CD14-positive monocyte (primary cell): ENCODE measurements around the gene EGFLAM. TPM values are rescaled to one million over a fixed set of nuclear protein-coding genes. Genes with fewer than 3 reads are reported as not detected.

Experiments
- DNase-seq, 3 donors: peaks; one replicate each; pipeline ENCODE4 v3.0.0-alpha.2; 2011 to 2022
- H2AFZ ChIP-seq: 2 replicates; pipeline ENCODE4 v1.6.0; 2012; ENCODE audit warnings: mild to moderate bottlenecking, low read depth, low read length, inconsistent platforms; ENCODE audit not compliant: insufficient read depth, poor library complexity, severe bottlenecking
- H3K27ac ChIP-seq, 2 donors: 1 replicate in 1 of 2; 2 replicates in 1 of 2; pipeline ENCODE4 v1.5.1; 2012 to 2013; ENCODE audit warnings: low read length in 2 of 2, control low read depth in 1 of 2, inconsistent platforms in 1 of 2, low read depth in 1 of 2, mild to moderate bottlenecking in 1 of 2
- H3K27me3 ChIP-seq, 2 donors: one replicate each; pipeline versions ENCODE4 v1.6.0 to v1.6.1; 2011 to 2013; ENCODE audit warnings: low read length in 2 of 2; ENCODE audit not compliant: control insufficient read depth in 2 of 2, insufficient read depth in 2 of 2
- H3K36me3 ChIP-seq, 2 donors: replicated peaks in 1 of 2; 1 replicate in 1 of 2; 2 replicates in 1 of 2; pipeline versions ENCODE4 v1.5.1 to v1.6.1; 2012 to 2013; ENCODE audit warnings: low read length in 2 of 2, control low read depth in 1 of 2, inconsistent platforms in 1 of 2, mild to moderate bottlenecking in 1 of 2; ENCODE audit not compliant: insufficient read depth in 2 of 2, control insufficient read depth in 1 of 2
- H3K4me1 ChIP-seq, 2 donors: 1 replicate in 1 of 2; 2 replicates in 1 of 2; pipeline versions ENCODE4 v1.5.1 to v1.6.1; 2012 to 2013; ENCODE audit warnings: low read length in 2 of 2, control low read depth in 1 of 2, inconsistent platforms in 1 of 2, mild to moderate bottlenecking in 1 of 2, moderate library complexity in 1 of 2; ENCODE audit not compliant: insufficient read depth in 2 of 2, control insufficient read depth in 1 of 2
- H3K4me2 ChIP-seq: replicated peaks from 2 replicates; pipeline ENCODE3; 2012; ENCODE audit warnings: low read length, moderate library complexity, mild to moderate bottlenecking; ENCODE audit not compliant: poor library complexity, severe bottlenecking; ENCODE audit errors: extremely low read depth
- H3K4me3 ChIP-seq, 3 experiments: fragments of 200-600 bp in 1 of 3; sonication (generic) in 1 of 3; replicated peaks in 1 of 3; 1 replicate in 2 of 3; 2 replicates in 1 of 3; pipeline ENCODE4 v1.5.1; 2011 to 2013; ENCODE audit warnings: low read length in 3 of 3, mild to moderate bottlenecking in 3 of 3, control low read depth in 2 of 3, low read depth in 2 of 3, inconsistent platforms in 1 of 3, moderate library complexity in 1 of 3
- H3K79me2 ChIP-seq: 2 replicates; pipeline ENCODE4 v1.6.0; 2012; ENCODE audit warnings: mild to moderate bottlenecking, control low read depth, inconsistent platforms, low read length, moderate library complexity; ENCODE audit not compliant: insufficient read depth
- H3K9ac ChIP-seq: 2 replicates; pipeline ENCODE4 v1.6.0; 2017; ENCODE audit warnings: low read length, mild to moderate bottlenecking; ENCODE audit not compliant: insufficient read depth, poor library complexity, severe bottlenecking
- H3K9me3 ChIP-seq, 2 donors: replicated peaks in 1 of 2; 1 replicate in 1 of 2; 2 replicates in 1 of 2; pipeline versions ENCODE4 v1.5.1 to v1.6.1; 2012 to 2013; ENCODE audit warnings: low read length in 2 of 2, control low read depth in 1 of 2; ENCODE audit not compliant: control insufficient read depth in 1 of 2, insufficient read depth in 1 of 2
- H4K20me1 ChIP-seq: 2 replicates; pipeline ENCODE4 v1.6.0; 2012; ENCODE audit warnings: mild to moderate bottlenecking, low read length, control low read depth, moderate library complexity; ENCODE audit not compliant: insufficient read depth
- H3K27ac Mint-ChIP-seq, 7 donors: one replicate each; pipeline ENCODE4 v1.8.0; 2020; ENCODE audit warnings: mild to moderate bottlenecking in 7 of 7, mixed read lengths in 7 of 7, moderate library complexity in 6 of 7, inconsistent platforms in 2 of 7
- H3K27me3 Mint-ChIP-seq, 3 donors: one replicate each; pipeline ENCODE4 v1.8.0; 2021 to 2022; ENCODE audit warnings: low read depth in 3 of 3, mild to moderate bottlenecking in 3 of 3, mixed read lengths in 3 of 3, moderate library complexity in 3 of 3, inconsistent platforms in 1 of 3
- H3K36me3 Mint-ChIP-seq, 2 donors: one replicate each; pipeline ENCODE4 v1.8.0; 2020; ENCODE audit warnings: mixed read lengths in 2 of 2, inconsistent platforms in 1 of 2, mild to moderate bottlenecking in 1 of 2
- H3K4me1 Mint-ChIP-seq: one replicate; pipeline ENCODE4 v1.8.0; 2020; ENCODE audit warnings: mild to moderate bottlenecking, mixed read lengths
- H3K4me3 Mint-ChIP-seq, 2 donors: one replicate each; pipeline ENCODE4 v1.8.0; 2020; ENCODE audit warnings: mild to moderate bottlenecking in 2 of 2, mixed read lengths in 2 of 2, moderate library complexity in 1 of 2
- H3K9me3 Mint-ChIP-seq, 7 donors: one replicate each; pipeline ENCODE4 v1.8.0; 2020 to 2022; ENCODE audit warnings: mixed read lengths in 7 of 7, mild to moderate bottlenecking in 6 of 7, moderate library complexity in 6 of 7, inconsistent platforms in 2 of 7
- CTCF ChIP-seq: fragments of 200-600 bp; IDR thresholded peaks from one replicate; pipeline ENCODE4 v1.8.0; 2022; ENCODE audit warnings: antibody characterized with exemption, mild to moderate bottlenecking
- WGBS: methylation state at CpG from one replicate; pipeline ENCODE4 v1.1.5; 2013; ENCODE audit warnings: missing lambda C conversion rate; ENCODE audit not compliant: insufficient coverage; 5-methylcytosine and 5-hydroxymethylcytosine counted together
- intact Hi-C, 2 donors: fragments of 100-400 bp; cut with micrococcal nuclease; formaldehyde crosslinking; loops; one replicate each; pipeline versions ENCODE4 v1.15.0 to v1.15.1; 2023
- polyA plus RNA-seq, 3 donors: library from polyadenylated mRNA; depleted of rRNA in 1 of 3; unstranded in 2 of 3; stranded (reverse) in 1 of 3; fragments of 300-500 nt in 2 of 3; fragments of >200 nt in 1 of 3; fragmentation: Illumina TruSeq in 2 of 3; gene quantifications; 1 replicate in 2 of 3; 2 replicates in 1 of 3; pipeline ENCODE4 v1.2.3, GENCODE V29; 2012 to 2021

EGFLAM gene
- polyA plus RNA-seq, 3 donors: not detected

- H3K27me3 Mint-ChIP-seq: peaks cover 0 to 3% (median 3%) of the 10 kb centered on the region in 3 donors
- no peak overlapping the region for H3K27ac ChIP-seq
- no peak for DNase-seq
- no peak overlapping the region for H3K27ac Mint-ChIP-seq
- no peak overlapping the region for H3K4me2 ChIP-seq
- H3K4me3 Mint-ChIP-seq: no peak overlapping the region
- no peaks in the 10 kb centered on the region for H3K4me1 Mint-ChIP-seq
- H3K4me3 ChIP-seq: no peak overlapping the region
- H3K4me1 ChIP-seq: no peaks in the 10 kb centered on the region
- no peaks in the 10 kb centered on the region for H3K36me3 Mint-ChIP-seq
- no peak overlapping the region for H3K9ac ChIP-seq
- WGBS: no CpG with 5 or more reads among the region's 2 CpGs
- no peaks in the 10 kb centered on the region for H3K27me3 ChIP-seq
- H3K79me2 ChIP-seq: no peaks in the 10 kb centered on the region
- peaks cover 0 to 6% (median 1%) of the 10 kb centered on the region in 7 donors for H3K9me3 Mint-ChIP-seq
- intact Hi-C loops: no loop called here
- no peaks in the 10 kb centered on the region for H3K9me3 ChIP-seq
- no peaks in the 10 kb centered on the region for H3K36me3 ChIP-seq
- no peaks in the 10 kb centered on the region for H4K20me1 ChIP-seq
- H2AFZ ChIP-seq: no peak overlapping the region
- TF ChIP-seq CTCF: no peak
These were observed 26.9 kb downstream of the EGFLAM start for GRCh38 chr5:38285226-38285625.

- H3K4me1 ChIP-seq: no peaks in the 10 kb centered on the region
- H3K27ac Mint-ChIP-seq: no peak overlapping the region
- no peaks in the 10 kb centered on the region for H3K79me2 ChIP-seq
- H2AFZ ChIP-seq: no peak overlapping the region
- H3K4me3 Mint-ChIP-seq: no peak overlapping the region
- no peak overlapping the region for H3K4me2 ChIP-seq
- TF ChIP-seq CTCF: no peak
- H3K27me3 Mint-ChIP-seq: peaks cover 0 to 3% (median 3%) of the 10 kb centered on the region in 3 donors
- peaks cover 0 to 6% (median 5%) of the 10 kb centered on the region in 7 donors for H3K9me3 Mint-ChIP-seq
- no peaks in the 10 kb centered on the region for H4K20me1 ChIP-seq
- H3K27me3 ChIP-seq: no peaks in the 10 kb centered on the region
- H3K4me3 ChIP-seq: no peak overlapping the region
- no peak overlapping the region for H3K27ac ChIP-seq
- intact Hi-C loops: no loop called here
- no peak for DNase-seq
- no peaks in the 10 kb centered on the region for H3K36me3 Mint-ChIP-seq
- no peaks in the 10 kb centered on the region for H3K36me3 ChIP-seq
- WGBS: no CpG with 5 or more reads among the region's 4 CpGs
- H3K4me1 Mint-ChIP-seq: no peaks in the 10 kb centered on the region
- H3K9me3 ChIP-seq: no peaks in the 10 kb centered on the region
- no peak overlapping the region for H3K9ac ChIP-seq
These were observed 27.6 kb downstream of the EGFLAM start for GRCh38 chr5:38286002-38286401.
